G401 (cell line): ENCODE data around the gene C11orf21. TPM values are rescaled to one million over a fixed set of nuclear protein-coding genes. Genes with fewer than 3 reads are reported as not detected.
"Not testable (repeated sequence)": the region's sequence is repeated elsewhere in the genome, so short reads cannot be mapped to it uniquely, and the experiment has no call there.

Source experiments
- DNase-seq: peaks from one replicate; pipeline ENCODE4 v3.0.0-alpha.2; 2015; ENCODE audit warnings: low spot score
- in situ Hi-C: cut with HindIII; loops from 2 replicates; pipeline ENCODE4 v1.10.0; 2016; ENCODE audit warnings: low sequenced_read_pairs, mixed read lengths
- total RNA-seq: library from RNA; depleted of rRNA; stranded (reverse); fragments of >200 nt; shearing (Covaris generic); gene quantifications from 2 replicates; pipeline ENCODE4 v1.2.3, GENCODE V29; 2014

C11orf21 gene
- total RNA-seq, 1 experiment from 2014 or later: not detected

DNA sequence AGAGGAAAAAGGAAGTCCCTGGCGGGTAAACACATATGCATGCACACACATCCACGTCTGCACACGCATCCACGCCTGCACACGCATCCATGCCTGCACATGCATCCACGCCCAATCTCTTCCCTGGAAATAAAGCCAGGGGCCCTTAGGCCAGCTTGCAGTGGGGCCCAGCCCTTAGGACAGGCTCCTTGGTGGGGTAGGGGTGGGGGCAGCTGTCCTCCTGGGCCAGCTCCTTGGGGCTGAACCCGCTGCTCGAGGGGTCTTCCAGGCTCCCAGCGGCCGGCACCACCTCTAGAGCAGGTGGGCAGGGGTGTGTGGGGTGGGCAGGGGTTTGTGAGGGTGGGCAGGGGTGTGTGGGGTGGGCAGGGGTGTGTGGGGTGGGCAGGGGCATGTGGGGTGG is 1.9 kb downstream of the C11orf21 start:
- in situ Hi-C loops: no loop called here
- DNase-seq: no peak

DNA sequence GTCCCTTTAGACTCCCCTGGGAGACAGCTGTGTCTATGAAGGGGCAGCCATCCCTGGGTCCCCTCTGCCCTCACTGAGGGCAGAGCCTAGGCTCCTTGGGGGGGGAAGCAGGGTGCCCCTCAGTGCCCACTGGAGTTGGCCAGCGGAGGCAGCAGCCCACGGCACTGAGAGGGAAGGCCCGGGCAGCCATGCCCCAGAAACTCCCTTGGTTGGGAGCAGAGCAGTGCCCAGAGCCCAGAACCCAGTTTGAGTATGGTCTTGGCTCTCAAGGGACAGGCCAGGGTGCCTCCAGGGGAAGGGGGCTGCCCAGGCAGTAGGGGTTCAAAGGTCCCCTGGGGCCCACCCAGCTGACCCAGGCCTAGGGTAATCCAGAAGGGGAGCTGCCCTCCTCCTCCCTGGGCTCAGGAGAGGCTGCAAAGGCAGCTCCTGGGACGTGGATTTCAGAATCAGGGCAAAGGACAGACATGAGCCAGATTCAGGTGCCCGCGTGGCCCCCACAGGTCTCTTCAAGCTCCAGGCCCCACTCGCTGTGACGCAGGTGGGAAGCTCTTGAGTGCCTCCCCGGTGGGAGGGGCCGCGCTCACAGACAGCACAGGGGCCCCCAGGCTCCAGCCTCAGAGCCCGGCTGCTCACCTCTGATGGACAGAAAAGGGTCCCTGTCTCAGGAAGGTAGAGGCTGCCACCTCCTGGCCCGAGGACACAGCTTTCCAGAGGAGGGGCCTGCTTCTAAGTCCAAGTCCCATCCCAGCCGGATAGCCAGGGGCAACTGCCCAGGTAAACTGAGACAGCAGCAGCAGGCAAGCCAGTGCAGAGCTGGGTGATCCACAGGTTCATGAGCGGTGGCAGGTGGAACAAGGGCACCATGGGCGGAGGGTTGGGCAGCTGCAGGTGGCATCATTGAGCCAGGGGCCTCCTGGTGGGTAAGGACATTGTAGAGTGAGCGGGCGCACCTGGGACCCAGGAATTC is 2.6 kb downstream of the C11orf21 start:
- peak; percentile 10 for DNase-seq
- in situ Hi-C loops: no loop called here

DNA sequence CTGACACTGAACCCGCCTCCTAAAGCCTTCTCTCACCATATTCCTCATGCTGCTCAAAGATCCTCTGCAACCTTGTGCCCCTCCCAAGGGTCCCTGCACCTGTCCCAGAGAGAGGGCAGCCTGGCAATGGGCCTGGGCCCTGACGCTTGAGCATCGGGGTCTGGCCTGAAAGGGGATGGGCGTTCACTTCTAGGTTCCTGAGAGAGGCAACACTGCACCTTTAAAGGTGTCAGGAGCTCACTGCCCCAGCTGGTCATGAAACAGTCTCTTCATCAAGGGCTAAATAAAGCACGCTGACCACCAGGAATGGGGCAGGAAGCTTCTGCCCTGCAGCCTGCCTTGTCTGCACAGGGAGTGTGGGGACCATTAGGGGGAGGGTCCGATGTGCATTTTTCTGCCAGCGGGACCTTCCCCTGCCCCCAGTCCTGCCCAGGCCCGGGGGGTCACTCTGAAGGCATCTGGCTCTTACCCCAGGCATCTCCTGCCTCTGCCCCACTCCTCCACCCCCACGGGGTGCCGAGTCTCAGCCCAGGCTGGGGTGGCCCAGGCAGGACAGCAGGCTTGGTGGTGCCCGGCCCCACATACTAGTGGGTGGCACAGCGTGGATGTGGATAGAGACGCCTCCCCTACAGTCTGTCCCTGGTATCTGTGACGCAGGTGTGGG is 3.5 kb downstream of the C11orf21 start:
- DNase-seq: no peak
- in situ Hi-C loops: no loop called here

DNA sequence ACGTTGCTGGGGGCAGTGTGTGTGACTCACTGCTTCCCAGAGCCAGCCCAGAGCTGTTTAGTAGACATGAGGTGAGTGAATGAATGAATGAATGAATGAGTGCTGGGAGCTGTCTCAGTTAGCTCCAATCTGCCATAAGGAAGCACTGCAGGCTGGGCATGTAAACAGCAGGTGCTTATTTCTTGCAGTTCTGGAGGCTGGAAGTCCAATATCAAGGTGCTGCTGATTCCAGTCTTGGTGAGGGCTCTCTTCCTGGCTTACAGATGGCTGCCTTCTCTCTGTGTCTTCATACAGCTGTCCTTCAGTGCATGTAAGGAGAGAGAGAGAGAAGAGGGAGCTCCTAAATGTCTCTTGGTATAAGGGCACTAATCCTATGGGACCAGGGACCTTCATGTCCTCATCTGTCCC is 4.1 kb downstream of the C11orf21 start:
- no peak for DNase-seq
- in situ Hi-C loops: no loop called here

DNA sequence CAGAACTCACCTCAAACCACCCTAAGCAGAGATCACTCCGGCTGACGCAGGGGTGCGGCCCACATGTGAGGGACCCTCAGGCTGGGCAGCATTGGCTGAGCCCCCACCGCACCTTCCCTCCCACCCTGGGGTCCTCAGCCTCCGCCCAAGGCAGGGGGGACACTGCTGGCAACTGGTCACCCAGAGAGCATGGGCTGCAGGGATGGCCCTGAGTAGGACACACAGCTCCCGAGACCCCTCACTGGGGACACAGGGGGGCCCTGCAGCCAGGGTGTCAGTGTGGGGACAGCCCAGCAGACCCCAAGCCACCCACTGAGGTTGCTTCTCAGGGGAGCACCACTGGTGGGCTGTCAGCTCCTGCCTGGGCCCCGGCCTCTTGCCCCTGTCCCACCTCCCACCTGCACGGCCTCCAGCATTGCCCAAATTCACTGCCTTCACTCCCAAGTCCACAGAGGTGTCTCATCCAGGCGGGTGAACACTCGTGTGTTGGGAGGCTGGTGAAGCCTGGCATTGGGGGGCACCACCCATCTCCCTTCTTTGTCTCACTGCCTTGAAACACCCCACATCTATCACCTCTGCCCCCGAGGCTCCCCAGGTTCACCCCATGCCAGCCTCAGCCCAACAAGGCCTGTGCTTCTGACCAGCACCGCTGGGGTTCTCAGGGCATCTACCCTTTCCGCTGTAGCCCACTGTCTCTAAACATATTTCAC is 4.7 kb downstream of the C11orf21 start:
- DNase-seq: no peak

DNA sequence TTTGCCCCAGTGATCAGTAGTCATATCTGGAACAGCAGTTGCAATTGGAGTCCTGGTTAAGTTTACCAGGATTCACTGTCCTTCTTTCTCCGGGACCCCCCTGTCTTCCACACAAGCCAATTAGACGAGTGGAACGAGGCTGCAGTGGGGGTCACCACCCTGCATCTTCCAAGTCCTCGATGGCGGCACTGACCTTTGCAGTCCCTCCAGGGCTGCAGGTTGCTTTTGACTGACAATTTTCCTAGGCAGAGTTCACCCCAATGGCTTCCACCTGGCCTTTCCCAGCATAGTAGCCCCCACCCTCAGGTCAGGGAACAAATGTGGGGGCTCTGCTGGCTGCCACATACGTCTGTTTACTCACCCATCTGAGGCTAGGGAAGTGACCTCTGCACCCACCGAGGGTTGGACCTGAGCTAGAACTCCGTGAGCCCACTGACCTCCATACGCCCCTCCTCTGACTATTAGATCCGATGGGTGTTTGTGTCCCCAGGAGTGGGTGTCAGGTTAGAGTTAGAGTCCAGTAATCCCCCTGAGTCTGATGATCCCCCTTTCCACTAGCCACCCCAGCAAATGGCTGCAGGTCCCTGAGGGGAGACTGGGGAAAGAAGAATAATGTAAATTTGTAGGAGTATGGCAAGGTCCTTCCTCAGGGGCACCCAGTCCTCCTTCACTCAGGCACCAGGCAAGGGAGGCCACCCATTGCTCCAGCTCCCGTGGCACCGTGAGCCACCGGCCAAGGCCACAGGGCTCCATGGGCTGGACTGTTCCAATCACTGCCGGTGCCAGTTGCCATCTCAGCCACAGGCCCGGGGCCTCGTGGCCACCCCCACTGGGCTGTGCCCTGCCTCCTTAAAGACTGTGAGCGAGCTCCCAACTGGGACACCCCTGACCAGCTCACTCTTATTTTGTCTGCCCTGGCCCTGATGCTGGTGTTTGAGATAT is 5.5 kb downstream of the C11orf21 start:
- in situ Hi-C loops: no loop called here
- DNase-seq: no peak

More for the DNA sequence above, 4.7 kb downstream of the C11orf21 start:
- in situ Hi-C loops: no loop called here

DNA sequence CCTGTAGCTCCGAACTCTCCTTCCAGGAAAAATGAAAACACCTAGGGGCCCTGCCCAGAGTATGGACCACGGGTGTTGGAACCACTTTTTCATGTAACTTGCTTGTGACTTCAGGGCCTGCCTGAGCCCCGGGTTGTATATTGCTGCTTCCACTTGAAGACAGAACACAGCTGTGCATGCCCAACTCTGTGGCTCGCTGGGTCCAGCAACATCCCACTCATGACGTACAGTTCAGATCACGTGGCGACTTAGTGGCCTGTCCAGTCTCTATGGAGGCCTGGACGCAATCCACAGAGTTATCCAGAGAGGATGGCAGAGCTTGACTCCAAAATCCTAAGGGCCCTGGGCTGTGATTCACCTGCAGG is 6.8 kb downstream of the C11orf21 start:
- in situ Hi-C loops: no loop called here
- DNase-seq: no peak

DNA sequence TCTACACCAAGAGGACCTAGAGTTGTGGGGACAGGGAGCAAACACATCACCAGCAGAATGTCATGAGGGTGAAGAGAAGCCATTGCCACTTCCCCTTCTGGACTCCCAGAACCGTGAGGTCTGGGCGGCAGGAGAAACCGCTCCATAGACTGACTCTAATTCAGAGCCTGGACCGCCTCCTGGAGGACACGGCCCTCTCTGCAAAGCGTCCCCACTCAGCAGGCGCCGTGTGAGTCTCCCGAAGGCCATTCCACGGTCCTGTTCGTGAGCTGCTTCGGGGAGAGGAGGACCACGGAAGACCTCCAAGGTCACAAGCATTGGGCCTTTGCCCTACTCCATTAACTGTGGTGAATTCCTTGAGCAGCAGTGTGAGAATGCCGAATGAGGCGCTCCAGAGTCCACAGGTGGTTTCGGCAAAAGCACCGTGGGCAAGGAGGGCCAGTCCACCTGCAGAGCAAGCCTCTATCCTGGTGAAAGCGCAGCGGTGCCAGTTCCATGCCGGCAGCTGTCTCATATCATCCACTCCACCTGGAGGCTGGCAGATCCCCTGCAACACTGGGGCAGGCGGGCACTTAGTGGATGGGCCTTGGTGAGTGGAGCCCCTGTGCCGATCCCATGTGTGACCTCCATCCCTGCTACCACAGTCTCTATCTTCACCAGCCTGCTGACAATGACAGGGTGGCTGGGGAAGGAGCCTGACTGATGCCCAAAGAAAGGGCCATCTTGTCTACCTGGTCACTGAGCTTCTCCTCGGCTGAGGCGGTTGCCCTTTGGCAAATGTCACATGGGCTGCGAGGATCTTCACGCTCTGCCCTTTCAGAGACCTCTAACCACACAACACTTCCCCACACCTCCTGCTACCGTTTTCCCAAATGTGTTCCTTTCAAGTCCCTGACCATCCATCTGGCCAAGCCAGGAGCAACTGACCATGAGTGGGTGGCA is 7.5 kb downstream of the C11orf21 start:
- DNase-seq: no peak
- in situ Hi-C loops: no loop called here

DNA sequence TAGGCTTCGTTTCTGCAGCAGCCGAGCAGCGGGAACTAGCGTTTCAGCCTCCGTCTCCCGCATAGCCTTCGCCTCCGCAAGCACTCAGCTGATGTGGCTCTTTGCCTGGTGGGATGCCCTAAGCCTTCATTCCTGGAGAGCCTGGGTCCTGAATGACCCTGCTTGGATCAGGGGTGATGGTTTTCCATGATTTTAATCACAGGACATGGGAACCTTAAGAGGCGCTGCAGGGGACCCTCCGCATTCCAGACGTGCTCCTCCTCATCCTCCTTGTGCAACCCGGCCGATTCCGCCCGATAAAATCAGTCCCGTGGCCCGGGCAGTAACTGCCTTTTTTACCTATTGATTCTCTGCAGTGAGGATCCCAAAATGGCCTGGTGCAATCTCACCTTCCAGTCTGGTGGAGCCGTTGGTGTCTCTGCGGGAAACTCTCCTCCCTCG is 8.2 kb downstream of the C11orf21 start:
- in situ Hi-C loops: no loop called here
- no peak for DNase-seq

DNA sequence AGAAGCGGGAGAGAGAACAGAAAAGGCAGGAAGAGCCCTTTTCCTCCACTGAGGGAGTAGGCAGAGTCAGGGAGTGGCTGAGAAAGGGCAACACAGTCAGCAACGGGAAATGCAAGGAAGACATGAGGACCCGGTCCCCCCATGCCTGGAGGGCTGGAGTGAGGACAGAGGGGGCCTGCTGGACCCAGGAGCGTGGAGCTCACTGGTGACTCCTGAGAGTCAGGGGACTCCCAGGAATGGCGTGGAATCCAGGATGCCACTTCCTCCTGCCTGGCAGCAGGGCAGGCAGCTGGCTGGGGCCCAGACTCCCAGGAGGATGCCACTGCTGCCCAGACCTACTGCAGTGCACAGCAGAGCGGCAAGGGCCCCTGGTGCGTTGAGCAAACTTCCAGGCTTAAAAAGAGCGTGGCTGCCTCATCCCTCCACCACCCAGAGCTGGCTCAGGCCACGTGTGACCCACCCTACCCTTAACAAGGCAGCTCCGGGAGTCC is 11.3 kb downstream of the C11orf21 start:
- no peak for DNase-seq

DNA sequence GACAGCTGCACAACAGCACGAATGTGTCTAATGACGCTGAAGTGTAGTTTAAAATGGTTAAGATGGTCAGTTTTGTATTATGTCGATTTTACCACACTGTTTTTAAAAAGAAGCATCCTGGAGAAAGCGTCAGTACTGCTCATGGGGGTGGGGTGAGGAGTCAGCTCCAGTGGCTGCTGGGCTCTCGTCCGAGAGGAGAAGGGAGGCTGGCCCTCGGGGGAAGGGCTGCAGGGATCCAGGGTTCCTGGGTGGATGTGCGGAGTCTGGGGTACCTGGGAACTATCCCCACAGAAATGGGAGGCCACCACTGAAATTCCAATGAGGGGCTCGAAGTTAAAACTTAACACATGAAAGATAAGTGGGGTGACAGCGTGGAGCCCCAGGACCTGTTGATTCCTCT is 11.9 kb downstream of the C11orf21 start:
- in situ Hi-C loops: no loop called here
- DNase-seq: no peak

More for the DNA sequence above, 11.3 kb downstream of the C11orf21 start:
- in situ Hi-C loops: no loop called here

DNA sequence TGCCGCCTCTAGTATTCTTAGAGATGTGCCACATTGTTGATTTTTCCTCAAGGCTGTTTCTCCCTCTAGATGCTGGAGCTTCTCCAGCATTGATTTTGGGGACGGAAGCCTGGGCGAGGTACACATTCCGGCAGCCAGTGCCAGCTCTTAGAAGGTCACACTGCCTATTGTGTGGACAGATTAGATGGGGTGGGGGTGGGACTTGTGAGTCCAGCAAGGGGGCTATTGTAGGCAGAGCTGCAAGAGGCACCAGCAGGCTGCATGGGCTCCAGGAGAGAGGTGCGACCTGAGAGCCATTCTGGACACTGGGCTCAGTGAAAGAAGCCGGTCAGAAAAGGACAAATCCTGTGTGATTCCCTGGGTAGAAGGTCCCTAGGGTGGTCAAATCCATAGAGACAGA is 12.4 kb downstream of the C11orf21 start:
- in situ Hi-C loops: no loop called here
- no peak for DNase-seq

DNA sequence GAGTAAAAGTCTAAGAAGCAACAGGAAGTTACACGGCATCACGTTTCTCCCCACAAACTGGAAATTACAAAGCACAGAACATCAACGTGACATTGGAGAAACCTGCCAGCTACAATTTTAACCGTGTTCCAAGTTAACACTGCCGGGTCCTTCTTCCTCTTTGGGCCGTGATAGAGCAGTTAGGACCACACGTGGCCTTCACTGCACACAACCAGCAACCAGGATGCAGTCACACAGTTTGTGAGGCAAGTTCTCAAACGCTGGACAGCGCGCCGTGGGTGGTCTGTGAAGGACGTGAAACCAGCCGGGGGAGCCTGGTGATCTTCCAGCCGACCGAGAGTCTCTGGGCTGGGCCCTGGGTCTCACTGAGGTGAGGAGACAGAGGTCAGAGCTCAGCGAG is 14.6 kb downstream of the C11orf21 start:
- DNase-seq: no peak
- in situ Hi-C loops: no loop called here

DNA sequence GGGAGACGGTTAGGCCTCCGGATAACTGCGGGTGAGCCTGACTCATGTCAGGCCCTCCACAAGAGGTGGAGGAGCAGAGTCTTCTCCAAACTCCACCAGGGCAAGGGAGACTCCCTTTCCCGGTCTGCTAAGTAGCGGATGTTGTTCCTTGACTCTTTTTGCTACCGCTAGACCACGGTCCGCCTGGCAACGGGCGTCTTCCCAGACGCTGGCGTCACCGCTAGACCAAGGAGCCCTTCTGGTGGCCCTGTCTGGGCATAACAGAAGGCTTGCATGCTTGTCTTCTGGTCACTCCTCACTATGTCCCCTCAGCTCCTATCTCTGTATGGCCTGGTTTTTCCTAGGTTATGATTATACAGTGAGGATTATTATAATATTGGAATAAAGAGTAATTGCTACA is 15.4 kb downstream of the C11orf21 start:
- DNase-seq, in situ Hi-C loops: not testable (repeated sequence)

DNA sequence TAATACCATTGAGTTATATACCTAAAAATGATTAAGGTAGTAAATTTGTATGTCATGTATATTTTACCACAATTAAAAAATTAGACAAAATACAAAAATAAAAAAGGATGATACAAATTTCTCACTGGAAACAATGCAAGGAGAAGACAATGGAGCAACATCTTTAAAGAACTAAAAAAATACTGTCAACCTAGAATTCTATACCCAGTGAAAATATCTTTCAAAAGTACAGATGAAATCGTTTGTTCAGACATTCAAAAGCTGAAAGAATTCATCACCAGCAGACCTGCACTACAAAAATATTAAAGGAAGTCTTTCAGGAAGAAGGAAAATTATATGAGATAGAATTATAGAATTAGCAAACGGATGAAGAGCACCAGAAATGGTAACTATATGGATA is 21.5 kb downstream of the C11orf21 start:
- DNase-seq: no peak
- in situ Hi-C loops: no loop called here

DNA sequence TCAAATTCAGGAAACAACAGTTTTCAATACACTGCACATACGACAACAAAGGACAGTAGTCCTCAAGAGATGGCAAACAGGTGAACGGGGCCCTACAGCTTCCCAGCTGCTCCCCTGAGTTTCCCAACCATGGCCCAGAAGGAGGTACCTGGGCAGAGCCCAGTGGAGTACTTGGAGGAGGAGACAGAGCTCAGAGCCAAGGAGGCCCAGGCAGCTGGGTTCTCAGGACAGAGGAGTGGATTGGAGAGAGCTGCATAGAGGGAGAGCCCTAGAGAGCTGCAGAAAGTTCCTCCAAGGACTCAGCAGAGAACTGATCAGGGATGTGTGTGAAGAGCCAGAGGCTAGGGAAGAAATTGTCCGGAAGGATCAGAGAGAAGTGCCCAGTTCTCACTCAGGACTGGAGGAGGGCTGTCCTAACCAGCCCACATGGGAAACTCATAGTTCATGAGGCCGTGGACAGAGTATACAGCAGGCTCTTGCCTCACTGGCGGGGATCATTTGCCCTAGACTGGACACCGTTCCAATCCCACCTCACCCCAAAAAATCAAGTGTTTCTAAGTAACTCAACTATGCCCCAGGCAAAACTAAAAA is 23.7 kb downstream of the C11orf21 start:
- DNase-seq: no peak
- in situ Hi-C loops: no loop called here

DNA sequence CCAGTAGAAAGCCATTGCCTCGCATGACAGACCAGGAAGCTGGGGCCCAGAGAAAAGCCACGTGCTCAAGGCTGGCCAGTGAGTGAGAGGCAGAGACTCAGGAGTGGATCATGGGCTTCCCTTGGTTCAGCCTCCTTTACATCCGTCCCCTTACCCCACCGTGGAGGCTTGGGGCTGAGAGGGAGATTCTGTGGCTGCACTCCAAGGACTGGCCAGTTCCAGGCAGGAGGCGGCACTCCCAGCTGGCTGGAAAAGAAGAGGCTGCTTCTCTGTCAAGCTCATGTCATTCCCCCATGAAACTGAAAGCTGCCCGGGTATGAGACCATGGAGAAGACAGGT is 24.7 kb downstream of the C11orf21 start:
- in situ Hi-C loops: no loop called here
- DNase-seq: no peak
